Gastrocnemius medialis (tissue), 4 donors: ENCODE data around the gene KRTAP12-4.

Experiments
- CTCF ChIP-seq, 5 experiments: fragments of 450-650 bp in 3 of 5; fragments of 200-600 bp in 2 of 5; sonication (generic) in 2 of 5; IDR thresholded peaks in 4 of 5; conservative IDR thresholded peaks in 1 of 5; 1 replicate in 4 of 5; 2 replicates in 1 of 5; pipeline ENCODE4 v1.5.1; 2016 to 2019; ENCODE audit warnings: antibody characterized with exemption in 5 of 5, mild to moderate bottlenecking in 3 of 5, moderate library complexity in 3 of 5
- POLR2A ChIP-seq, 2 donors: fragments of 450-650 bp; IDR thresholded peaks; one replicate each; pipeline ENCODE4 v1.6.1; 2017; ENCODE audit warnings: antibody characterized with exemption in 2 of 2, mild to moderate bottlenecking in 2 of 2, moderate library complexity in 2 of 2

- TF ChIP-seq CTCF (IDR thresholded peaks at IDR 0.05 in 4 of 5, conservative IDR thresholded peaks at IDR 0.05 in 1 of 5), result no peak
- TF ChIP-seq POLR2A (IDR thresholded peaks at IDR 0.05), result no peak
Measured at GRCh38 chr21:44700101-44701022, 45.9 kb upstream of the KRTAP12-4 start.
